Measurements from ENCODE around the gene CCL19. TPM values are rescaled to one million over a fixed set of nuclear protein-coding genes. Genes with fewer than 3 reads are reported as not detected.
"Not testable (repeated sequence)": the region's sequence is repeated elsewhere in the genome, so short reads cannot be mapped to it uniquely, and the experiment has no call there.

CCL19 gene
- total and polyA plus RNA-seq, 2 experiments from 2014 or later: not detected

DNA sequence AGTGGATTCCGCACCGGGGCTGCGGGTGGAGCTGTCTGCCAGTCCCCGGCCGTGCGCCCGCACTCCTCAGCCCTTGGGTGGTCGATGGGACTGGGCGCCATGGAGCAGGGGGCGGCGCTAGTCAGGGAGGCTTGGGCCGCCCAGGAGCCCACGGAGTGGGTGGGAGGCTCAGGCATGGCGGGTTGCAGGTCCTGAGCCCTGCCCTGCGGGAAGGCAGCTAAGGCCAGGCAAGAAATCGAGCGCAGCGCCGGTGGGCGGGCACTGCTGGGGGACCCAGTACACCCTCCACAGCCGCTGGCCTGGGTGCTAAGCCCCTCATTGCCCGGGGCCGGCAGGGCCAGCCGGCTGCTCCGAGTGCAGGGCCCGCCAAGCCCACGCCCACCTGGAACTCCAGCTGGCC lies 49.1 kb upstream of the CCL19 start:
- H3F3A ChIP-seq (replicated peaks; ENCODE audit: low read depth); H4K20me1 ChIP-seq (replicated peaks; ENCODE audit: insufficient read depth); H3K9me2 ChIP-seq (ENCODE audit: insufficient read depth); H3K4me1 ChIP-seq (ENCODE audit: insufficient read depth); H3K4me2 ChIP-seq; H3K27ac ChIP-seq (ENCODE audit: low read depth); H3K4me3 Mint-ChIP-seq; ATAC-seq; H3K4me1 Mint-ChIP-seq; H2AFZ ChIP-seq; H3K27ac Mint-ChIP-seq; H3K79me2 ChIP-seq (replicated peaks; ENCODE audit: insufficient read depth); H3K9me3 Mint-ChIP-seq; H3K27me3 Mint-ChIP-seq (ENCODE audit: insufficient read depth, low read depth, poor library complexity); DNase-seq (ENCODE audit: low spot score); H3K27me3 ChIP-seq (ENCODE audit: insufficient read depth); H3K36me3 ChIP-seq (ENCODE audit: insufficient read depth); H3K36me3 Mint-ChIP-seq (ENCODE audit: low read depth); H3K4me3 ChIP-seq: not testable (repeated sequence)

DNA sequence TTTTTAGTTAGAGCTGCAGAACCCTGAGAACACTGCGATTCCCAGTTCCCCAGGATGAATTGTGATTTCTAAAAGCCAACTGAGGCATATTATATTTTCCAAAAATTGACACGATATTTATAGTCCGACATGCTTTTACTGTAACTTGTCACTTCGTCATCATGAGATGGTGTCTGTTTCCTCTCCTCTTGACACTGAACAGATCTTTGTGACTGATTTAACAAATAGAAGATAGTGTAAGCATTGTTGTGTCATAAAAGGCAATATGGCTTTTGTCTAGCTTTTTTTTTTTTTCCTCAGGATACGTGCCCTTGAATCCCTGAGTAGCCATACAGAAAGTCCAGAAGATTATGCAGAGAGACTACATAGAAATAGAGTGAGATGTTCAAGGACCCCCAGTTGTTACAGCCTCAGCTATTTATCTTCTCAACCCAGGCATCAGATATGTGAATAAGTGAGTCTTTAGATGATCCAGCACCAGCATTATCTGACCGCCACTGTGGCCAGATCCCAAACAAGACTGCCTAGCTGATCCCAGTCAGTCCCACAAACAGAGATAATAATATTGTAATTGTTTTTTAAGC lies 46.7 kb upstream of the CCL19 start:
- Mint-ChIP-seq H3K27me3 (ENCODE audit: insufficient read depth, low read depth, poor library complexity) (peaks cover 2% of the 10 kb centered on the region), H3K27ac (no peak overlapping the region), H3K4me1 (peaks cover 2% of the 10 kb centered on the region; the same call in 1 of the 3 replicates), H3K4me3 (no peak overlapping the region), H3K9me3 (peaks cover 6% of the 10 kb centered on the region), H3K36me3 (ENCODE audit: low read depth) (no peaks in the 10 kb centered on the region; the same call in 2 of the 3 replicates)
- H3K4me3 ChIP-seq: no peak overlapping the region
- no peaks in the 10 kb centered on the region for H3K9me2 ChIP-seq (ENCODE audit: insufficient read depth)
- DNase-seq (ENCODE audit: low spot score) (no peak), ATAC-seq (no peak)
- no peak overlapping the region for H3K4me2 ChIP-seq
- no peak overlapping the region for H3K27ac ChIP-seq (ENCODE audit: low read depth)
- no peaks in the 10 kb centered on the region for H3K79me2 ChIP-seq (replicated peaks; ENCODE audit: insufficient read depth)
- H3K36me3 ChIP-seq (ENCODE audit: insufficient read depth): no peaks in the 10 kb centered on the region
- no peaks in the 10 kb centered on the region for H3K27me3 ChIP-seq (ENCODE audit: insufficient read depth)
- H4K20me1 ChIP-seq (replicated peaks; ENCODE audit: insufficient read depth): no peaks in the 10 kb centered on the region
- H3K4me1 ChIP-seq (ENCODE audit: insufficient read depth): no peaks in the 10 kb centered on the region
- H2AFZ ChIP-seq: no peak overlapping the region
- H3F3A ChIP-seq (replicated peaks; ENCODE audit: low read depth): no peaks in the 10 kb centered on the region
- no peak for TF ChIP-seq EZH2 (IDR thresholded peaks at IDR 0.05; ENCODE audit: low read depth, unreplicated experiment)
- TF ChIP-seq, protein P1, sequence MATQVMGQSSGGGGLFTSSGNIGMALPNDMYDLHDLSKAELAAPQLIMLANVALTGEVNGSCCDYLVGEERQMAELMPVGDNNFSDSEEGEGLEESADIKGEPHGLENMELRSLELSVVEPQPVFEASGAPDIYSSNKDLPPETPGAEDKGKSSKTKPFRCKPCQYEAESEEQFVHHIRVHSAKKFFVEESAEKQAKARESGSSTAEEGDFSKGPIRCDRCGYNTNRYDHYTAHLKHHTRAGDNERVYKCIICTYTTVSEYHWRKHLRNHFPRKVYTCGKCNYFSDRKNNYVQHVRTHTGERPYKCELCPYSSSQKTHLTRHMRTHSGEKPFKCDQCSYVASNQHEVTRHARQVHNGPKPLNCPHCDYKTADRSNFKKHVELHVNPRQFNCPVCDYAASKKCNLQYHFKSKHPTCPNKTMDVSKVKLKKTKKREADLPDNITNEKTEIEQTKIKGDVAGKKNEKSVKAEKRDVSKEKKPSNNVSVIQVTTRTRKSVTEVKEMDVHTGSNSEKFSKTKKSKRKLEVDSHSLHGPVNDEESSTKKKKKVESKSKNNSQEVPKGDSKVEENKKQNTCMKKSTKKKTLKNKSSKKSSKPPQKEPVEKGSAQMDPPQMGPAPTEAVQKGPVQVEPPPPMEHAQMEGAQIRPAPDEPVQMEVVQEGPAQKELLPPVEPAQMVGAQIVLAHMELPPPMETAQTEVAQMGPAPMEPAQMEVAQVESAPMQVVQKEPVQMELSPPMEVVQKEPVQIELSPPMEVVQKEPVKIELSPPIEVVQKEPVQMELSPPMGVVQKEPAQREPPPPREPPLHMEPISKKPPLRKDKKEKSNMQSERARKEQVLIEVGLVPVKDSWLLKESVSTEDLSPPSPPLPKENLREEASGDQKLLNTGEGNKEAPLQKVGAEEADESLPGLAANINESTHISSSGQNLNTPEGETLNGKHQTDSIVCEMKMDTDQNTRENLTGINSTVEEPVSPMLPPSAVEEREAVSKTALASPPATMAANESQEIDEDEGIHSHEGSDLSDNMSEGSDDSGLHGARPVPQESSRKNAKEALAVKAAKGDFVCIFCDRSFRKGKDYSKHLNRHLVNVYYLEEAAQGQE (IDR thresholded peaks at IDR 0.05; ENCODE audit: unreplicated experiment): no peak
- no peak for TF ChIP-seq POLR2AphosphoS5 (IDR thresholded peaks at IDR 0.05; ENCODE audit: low read depth)
- TF ChIP-seq JUNB (IDR thresholded peaks at IDR 0.05; ENCODE audit: unreplicated experiment): no peak
- TF ChIP-seq ZNF331 (CRISPR knock-in tag; IDR thresholded peaks at IDR 0.05; ENCODE audit: low read depth): no peak
- no peak for TF ChIP-seq ZNF114 (CRISPR knock-in tag; IDR thresholded peaks at IDR 0.05)
- TF ChIP-seq, protein P2, sequence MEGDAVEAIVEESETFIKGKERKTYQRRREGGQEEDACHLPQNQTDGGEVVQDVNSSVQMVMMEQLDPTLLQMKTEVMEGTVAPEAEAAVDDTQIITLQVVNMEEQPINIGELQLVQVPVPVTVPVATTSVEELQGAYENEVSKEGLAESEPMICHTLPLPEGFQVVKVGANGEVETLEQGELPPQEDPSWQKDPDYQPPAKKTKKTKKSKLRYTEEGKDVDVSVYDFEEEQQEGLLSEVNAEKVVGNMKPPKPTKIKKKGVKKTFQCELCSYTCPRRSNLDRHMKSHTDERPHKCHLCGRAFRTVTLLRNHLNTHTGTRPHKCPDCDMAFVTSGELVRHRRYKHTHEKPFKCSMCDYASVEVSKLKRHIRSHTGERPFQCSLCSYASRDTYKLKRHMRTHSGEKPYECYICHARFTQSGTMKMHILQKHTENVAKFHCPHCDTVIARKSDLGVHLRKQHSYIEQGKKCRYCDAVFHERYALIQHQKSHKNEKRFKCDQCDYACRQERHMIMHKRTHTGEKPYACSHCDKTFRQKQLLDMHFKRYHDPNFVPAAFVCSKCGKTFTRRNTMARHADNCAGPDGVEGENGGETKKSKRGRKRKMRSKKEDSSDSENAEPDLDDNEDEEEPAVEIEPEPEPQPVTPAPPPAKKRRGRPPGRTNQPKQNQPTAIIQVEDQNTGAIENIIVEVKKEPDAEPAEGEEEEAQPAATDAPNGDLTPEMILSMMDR (conservative IDR thresholded peaks at IDR 0.05; ENCODE audit: low read depth in 2 of 2): no peak
- TF ChIP-seq, protein P3, sequence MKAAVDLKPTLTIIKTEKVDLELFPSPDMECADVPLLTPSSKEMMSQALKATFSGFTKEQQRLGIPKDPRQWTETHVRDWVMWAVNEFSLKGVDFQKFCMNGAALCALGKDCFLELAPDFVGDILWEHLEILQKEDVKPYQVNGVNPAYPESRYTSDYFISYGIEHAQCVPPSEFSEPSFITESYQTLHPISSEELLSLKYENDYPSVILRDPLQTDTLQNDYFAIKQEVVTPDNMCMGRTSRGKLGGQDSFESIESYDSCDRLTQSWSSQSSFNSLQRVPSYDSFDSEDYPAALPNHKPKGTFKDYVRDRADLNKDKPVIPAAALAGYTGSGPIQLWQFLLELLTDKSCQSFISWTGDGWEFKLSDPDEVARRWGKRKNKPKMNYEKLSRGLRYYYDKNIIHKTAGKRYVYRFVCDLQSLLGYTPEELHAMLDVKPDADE (IDR thresholded peaks at IDR 0.05): no peak

All from GM23338 (cell line).